GM18507 (cell line): ENCODE measurements around the gene RFX1.
"Not testable (repeated sequence)": the region's sequence is repeated elsewhere in the genome, so short reads cannot be mapped to it uniquely, and the experiment has no call there.

Experiments
- DNase-seq: peaks from one replicate; pipeline ENCODE4 v3.0.0; 2011; ENCODE audit warnings: low read depth; ENCODE audit not compliant: insufficient read length; ENCODE audit errors: extremely low spot score
- FAIRE-seq: peaks from 2 replicates; lab custom pipeline; 2011; peaks lifted over from hg19 to GRCh38; lab: Jason Lieb, UNC

RFX1 gene

DNA sequence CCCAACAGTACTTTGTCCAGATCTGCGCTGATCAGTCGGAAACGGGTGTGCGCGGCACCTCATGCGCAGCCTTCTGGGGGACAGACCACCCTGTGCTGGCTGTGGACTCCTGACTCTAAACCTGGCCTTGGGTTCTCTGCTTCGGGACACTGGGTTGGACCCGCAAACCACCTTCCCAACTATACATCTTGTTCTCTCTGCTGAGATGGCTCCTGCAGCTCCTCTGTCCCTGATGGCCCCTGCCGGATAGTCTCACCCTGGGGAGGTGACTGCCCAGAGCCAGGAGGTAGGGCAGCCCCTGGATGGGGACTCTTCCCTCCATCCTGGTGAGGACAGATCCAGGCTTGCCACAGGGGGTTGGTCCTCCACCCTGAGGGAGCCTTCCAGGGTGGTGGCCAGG lies 23.3 kb downstream of the RFX1 start:
- FAIRE-seq (no peak), DNase-seq (no peak)

DNA sequence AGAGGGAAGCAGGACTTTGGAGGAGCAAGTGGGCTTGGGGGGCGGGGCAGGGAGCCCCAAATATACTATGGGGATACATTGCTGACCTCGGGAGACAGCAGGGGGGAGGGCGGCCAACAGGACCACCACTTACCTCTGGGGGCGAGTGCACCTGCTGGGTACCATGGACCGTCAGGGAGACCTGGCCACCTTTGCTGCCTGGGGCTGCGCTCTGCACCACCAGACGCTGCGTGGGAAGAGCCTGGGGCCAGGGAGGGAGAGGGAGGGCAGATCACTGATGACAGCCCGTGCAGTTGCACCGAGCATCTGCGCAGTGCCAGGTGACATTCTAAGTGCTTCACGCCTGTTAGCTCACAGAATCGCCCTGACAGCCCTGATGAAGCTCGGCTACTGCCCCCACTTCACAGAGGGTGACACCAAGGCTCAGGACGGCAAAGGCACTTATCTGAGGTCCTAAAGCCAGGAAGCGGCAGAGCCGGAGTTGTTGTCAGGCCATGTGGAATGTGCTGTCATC lies 24.1 kb downstream of the RFX1 start:
- FAIRE-seq = no peak
- DNase-seq = no peak

DNA sequence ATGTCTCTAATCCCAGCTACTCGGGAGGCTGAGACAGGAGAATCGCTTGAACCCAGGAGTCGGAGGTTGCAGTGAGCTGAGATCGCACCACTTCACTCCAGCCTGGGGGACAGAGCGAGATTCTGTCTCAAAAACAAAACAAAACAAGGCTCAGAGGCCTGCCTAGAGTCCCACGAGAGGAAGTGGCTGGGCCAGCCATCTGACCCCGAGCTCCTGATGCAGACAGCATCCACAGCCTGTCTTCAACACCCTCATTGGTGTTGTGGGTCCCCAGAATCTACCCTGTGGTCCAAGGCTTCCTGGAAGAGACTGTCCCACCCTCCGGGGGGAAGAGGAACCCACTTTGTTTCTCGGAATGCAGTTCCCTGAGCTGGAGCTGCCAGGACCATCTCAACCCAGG lies 24.7 kb downstream of the RFX1 start:
- DNase-seq = no peak
- FAIRE-seq = no peak

DNA sequence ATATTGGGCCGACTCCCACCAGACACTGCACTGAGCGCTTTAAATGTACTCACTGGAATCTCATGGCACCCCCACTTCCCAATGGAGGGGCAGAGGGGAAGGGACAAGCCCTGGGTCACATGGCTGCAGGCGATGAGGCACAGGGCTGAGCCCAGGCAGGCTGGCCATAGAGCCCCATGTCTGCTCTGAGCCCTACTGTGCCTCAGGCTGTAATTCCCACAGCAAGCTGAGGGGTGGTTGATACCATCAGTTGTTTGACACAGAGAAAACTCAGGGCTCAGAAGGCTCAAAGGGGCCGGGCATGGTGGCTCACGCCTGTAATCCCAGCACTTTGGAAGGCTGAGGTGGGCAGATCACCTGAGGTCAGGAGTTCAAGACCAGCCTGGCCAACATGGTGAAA lies 25.1 kb downstream of the RFX1 start:
- no peak for DNase-seq
- no peak for FAIRE-seq

DNA sequence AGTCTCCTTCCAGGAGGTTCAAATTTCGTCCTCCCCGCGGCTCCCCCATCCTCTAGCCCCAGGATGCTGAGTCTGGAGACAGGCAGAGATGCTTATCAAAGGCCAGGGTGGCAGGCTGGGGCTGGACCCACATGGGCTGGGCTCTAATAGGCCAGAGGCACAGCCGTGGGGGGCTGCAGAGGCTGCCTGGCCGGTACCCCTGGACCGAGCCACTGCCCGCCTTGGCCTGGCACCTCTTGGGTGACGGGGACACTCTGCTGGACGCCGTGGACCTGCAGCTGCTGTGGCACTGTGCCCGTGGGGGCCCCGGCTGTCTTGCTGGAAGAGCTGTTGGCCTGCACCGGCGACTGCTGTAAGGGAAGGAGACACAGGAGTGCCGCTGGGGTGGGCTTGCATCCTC lies 25.8 kb downstream of the RFX1 start:
- no peak for FAIRE-seq
- no peak for DNase-seq

DNA sequence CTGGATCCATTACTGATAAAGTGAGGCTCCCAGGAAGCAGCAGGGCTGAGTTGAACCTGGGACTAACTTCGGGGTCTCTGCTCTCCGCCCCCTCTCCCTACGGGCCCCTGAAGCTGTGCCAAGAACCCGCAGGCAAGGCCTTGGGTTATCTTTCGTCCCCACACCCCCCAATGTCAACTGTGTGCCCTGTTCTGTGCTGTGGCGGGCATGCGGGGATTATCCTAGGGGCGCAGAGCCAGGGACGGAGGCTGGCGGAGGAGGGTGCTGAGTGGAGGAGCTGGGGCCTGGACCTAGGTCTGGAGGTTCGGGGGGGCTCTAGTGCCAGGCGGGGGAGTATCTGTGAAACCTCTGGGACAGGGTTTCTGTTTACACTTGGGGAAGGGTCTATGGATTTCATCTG lies 26.4 kb downstream of the RFX1 start:
- no peak for DNase-seq
- no peak for FAIRE-seq

DNA sequence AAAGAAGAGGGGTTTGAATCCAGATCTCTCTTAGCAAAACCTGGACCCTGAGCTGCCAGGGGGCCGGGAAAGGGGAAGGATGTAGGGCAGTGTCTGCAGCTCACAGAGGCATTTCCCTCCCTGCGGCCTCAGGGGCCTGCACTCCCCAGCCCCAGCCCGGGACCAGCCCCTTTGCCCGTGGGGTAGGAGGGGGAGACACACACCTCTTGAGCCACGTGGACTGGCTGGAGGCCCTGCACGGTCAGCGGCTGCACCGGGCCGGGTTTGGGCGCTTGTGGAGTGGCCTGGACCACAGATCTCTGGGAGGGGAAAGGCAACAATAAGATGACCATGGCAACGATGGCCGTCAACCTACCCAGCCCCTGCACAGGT lies 26.9 kb downstream of the RFX1 start:
- no peak for DNase-seq
- no peak for FAIRE-seq

DNA sequence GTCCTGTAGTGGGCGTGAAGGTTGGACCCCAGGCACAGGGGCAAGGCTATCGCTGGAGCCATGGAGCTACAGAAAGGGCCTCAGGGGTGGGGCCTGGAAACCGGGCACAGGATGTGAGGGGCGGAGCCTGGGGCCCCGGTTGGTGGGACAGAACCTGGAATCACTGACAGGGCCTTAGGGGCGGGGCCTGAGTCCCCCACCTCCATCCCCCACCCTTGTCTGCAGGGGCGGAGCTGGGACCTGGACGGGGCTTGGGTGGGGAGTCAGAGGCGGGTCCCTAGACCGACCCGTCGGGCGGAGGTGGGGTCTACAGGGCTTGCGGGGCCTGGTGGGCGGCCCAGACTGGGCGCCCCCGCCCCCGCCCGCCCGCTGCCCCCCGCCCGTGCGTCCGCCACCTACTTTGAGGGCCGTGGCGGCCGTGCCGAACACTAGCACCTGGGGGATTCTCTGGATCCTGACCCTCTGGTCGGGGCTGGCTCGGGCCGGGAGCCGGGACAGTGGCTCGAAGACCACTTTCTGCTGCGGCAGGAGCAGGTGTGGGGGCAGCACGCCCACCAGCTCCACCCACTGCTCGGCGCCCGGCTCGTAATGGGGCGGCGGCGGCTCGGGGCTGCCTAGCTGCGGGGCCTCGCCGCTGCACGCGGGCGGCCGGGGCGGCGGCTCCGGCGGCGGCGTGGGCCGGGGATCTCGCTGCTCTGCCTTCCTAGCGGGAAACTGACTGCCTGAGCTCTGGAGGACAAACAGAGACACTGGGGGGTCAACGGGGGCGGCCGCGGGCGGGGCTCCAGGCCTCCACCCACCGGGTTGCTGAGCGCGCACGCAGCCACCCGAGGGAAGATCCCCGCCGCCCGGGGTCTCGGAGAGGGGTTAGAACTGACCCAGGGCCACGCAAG lies 27.5 kb downstream of the RFX1 start:
- DNase-seq = no peak
- no peak for FAIRE-seq

DNA sequence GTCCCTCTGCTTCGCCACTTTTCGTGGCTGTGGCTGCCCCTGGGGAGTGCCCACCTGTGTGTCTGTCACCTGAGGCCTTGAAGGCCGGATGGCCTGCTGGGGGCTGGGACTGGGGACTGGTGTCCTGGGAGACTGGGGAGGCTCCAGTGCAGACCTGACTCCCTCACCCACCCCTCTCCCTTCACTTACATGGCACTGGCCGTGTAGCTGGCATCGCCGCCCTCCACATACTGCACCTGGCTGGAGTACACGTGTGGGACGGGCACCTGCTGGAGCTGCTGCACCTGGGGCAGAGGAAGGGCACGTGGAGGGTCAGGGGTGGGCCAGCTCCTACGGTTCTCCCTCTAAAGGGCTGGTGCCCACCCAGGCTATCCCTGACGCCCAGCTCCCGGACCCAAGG lies 28.3 kb downstream of the RFX1 start:
- FAIRE-seq (no peak), DNase-seq (no peak)

DNA sequence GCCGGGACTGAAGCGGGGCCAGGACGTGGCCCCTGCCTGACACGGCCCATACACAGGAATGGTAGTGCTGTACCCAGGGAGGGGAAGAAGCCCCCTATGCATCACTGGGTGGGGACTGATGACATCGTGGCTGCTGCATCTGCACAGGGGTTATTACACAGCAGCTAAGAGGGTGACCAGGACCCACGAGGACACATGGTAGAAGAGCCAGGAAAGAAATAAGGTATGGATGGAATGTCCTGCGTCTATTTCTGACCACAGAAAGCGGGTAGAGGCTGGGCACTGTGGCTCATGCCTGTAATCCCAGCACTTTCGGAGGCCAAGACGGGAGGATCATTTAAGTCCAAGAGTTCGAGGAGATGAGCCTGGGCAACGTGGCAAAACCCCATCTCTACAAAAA lies 29.7 kb downstream of the RFX1 start:
- no peak for FAIRE-seq
- no peak for DNase-seq

DNA sequence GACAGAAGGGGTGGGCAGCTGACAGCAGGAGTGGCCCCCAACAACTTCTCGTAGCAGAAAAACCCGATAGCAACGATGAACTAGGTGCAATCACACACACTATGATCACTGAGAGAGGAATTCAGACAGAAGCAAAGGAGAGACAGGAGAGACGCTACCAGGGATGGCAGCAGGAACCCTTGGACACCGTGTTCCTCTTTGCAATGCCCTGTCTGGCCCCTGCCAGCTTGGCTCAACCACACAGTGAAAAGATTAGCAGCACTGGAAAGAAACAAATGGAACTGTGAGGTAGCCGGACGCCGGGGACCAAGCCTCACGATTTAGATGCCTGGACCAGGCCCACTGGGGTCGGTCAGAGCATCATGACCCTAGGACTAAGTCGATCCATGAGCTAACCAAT lies 30.2 kb downstream of the RFX1 start:
- DNase-seq (no peak), FAIRE-seq (no peak)

DNA sequence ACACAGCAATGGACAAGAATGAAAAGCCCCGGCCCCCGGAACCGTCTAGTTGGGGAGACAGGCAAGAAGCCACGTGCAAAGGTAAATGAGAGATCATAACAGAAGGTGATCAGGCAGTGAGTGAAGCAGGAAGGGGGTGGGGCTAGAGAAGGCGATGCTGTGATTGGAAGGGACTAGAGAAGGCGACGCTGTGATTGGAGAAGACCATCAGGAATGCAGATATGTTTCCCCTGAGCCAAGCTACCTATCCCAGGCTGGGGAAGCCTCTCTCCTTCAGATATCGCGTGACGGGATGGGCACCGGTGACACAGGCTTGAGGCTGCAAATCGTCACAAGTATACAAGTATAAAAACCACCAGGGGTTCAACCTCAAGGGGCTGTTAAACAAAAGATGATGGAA lies 32.0 kb downstream of the RFX1 start:
- FAIRE-seq (no peak), DNase-seq (no peak)

DNA sequence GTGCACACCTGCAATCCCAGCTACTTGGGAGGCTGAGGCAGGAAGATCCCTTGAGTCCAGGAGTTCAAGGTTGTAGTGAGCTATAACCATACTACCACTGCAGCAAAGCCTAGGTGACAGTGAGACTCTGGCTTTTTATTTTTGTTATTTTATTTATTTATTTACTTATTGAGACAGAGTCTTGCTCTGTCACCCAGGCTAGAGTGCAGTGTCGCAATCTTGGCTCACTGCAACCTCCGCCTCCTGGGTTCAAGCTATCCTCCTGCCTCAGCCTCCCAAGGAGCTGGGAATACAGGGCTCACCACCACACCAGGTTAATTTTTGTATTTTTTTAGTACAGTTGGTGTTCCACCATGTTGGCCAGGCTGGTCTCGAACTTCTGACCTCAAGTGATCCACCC lies 32.6 kb downstream of the RFX1 start:
- DNase-seq, FAIRE-seq: not testable (repeated sequence)

DNA sequence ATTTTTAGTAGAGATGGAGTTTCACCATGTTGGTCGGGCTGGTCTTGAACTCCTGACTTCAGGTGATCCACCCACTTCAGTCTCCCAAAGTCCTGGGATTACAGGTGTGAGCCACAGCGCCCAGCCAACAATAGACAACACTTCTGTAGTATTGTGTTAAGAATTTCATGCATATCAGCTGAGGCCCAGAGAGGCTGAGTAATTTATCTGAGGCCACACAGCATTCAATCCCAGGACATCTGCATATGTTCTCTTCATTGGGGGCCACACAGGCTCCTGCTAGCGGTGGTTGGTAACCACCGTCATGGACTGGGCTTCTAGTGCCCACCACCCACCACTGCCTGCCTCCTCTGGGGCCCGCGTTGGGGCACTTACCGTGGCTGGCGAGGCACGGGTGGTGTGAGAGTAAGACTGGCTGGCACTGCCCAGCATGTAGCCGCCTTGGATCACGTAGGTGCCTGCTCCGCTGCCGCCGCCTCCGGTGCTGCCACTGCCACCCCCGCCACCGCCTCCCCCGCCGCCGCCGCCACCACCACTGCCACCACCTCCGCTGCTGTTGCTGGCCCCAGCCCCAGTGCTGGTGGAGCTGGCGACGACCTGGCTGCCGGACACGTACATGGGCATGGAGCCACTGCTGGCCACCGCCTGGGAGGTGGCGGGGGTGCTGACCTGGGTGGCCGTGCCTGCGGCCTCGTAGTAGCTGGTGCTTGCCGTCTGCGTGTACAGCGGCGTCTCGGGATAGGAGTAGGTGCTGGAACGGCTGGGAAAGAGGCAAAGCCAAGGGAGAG lies 33.6 kb downstream of the RFX1 start:
- FAIRE-seq (no peak), DNase-seq (no peak)

DNA sequence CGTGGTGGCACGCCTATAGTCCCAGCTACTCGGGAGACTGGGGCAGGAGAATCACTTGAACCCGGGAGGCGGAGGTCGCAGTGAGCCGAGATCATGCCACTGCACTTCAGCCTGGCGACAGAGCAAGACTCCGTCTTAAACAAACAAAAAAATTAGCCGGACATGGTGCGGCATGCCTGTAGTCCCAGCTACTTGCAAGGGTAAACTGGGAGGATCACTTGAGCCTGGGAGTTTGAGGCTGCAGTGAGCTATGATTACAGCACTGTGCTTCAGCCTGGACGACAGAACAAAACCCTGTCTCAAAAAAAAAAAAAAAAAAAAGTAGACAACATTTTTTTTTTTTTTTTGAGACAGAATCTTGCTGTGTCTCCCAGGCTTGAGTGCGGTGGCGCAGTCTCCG lies 34.3 kb downstream of the RFX1 start:
- DNase-seq, FAIRE-seq: not testable (repeated sequence)

DNA sequence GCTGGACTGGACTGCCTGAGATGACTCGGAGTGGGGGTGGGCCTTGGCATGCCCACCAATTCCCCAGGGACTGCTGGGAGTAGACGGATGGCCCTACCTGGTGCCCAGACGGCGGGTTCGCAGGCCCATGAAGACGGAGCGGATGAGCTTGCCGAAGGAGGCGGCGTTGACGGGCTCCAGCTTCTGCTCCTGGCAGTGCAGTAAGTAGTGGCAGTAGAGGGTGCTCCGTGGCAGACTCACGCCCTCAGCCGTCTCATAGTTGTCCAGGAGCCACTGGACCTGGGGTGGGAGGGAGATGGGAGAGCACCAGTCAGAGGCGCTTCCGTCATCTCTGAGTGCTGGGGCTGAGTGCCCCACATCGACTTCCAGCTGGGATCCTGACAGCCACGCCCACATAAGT lies 36.2 kb downstream of the RFX1 start:
- FAIRE-seq (no peak), DNase-seq (no peak)

DNA sequence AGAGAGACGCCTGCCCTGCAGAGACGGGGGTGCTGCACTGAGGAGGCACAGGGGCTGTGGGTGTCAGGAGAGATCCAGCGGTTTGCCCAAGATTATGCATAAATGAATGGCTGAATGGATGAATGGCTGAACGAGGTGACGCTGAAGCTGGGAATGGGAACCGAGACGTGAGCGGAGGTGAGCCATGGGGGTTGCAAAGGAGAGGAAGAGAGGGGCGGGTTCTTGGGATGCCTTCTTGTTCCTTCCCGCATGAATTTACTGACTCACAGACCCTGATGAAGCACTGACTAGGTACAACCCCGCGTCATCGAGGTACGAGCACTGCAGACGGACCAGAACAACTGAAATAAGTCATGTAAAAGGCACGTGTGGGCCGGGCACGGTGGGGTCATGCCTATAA lies 37.1 kb downstream of the RFX1 start:
- DNase-seq (no peak), FAIRE-seq (no peak)

DNA sequence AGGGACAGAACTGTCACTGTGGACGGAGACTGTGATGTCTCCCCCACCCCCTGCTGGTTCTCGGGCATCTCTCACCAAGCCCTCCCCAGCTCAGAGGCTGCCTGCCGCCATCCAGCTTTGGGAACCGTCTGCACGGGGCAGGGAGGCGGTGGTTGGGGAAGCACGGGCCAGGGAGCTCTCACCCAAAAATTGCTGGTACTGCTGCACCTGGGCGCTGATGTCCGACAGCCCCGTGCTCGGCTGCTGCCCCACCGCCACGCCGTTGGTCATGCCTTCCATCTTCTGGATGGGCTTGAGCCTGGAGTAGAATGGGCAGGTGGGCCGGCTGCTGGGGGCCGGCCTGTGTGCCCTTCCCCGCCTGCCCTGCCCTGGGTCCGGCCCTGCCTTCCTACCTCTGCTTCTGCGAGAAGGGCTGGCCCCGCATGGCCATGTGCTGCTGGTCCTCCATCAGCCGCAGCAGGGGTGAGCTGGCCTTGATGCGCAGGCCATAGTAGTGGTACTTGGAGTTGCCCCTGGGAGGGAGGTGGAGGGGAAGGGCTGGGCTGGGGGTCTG lies 37.7 kb downstream of the RFX1 start:
- FAIRE-seq (no peak), DNase-seq (no peak)

DNA sequence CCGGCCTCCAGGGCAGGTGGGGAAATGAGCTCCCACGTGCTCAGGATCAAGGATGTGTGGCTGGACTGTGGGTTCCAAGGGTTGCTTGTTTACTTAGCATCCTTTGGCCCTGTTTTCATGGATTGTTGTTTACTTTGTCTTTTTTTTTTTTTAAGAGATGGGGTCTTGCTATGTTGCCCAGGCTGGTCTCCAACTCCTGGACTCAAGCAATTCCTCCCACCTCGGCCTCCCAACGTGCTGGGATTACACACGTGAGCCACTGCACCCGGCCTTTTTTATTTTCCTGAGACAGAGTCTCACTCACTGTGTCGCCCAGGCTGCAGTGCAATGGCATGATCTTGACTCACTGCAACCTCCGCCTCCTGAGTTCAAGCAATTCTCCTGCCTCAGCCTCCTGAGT lies 38.9 kb downstream of the RFX1 start:
- not testable (repeated sequence) for FAIRE-seq, DNase-seq

DNA sequence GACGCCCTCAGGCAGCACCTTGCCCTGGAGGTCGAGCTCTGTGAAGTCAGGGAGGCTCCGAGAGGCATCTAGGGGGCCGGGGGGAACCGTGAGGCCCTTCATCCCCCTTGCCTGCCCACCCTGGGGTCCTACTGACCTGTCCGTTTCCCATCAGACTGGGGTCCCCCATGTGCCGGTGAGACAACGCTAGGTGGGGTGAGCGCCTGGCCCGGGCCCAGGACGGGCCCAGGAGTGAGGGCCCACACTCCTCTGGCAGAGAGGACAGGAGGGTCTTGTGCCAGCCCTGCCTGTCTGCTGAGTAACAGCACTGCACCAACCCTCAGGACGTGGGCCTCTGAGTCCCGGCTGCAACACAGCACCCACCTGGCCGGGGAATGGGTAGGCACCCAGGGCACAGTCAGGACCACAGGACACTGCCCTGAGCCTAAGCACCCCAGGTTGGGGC lies 39.4 kb downstream of the RFX1 start:
- FAIRE-seq (no peak), DNase-seq (no peak)
